Measurements from ENCODE around the gene GPC4. TPM values are rescaled to one million over a fixed set of nuclear protein-coding genes. Genes with fewer than 3 reads are reported as not detected.
A peak's percentile ranks its signal among the peaks of the same experiment; 100 is the strongest.

GPC4 gene
- total RNA-seq, 1 donor from 2014 or later = 64.6 TPM

DNA sequence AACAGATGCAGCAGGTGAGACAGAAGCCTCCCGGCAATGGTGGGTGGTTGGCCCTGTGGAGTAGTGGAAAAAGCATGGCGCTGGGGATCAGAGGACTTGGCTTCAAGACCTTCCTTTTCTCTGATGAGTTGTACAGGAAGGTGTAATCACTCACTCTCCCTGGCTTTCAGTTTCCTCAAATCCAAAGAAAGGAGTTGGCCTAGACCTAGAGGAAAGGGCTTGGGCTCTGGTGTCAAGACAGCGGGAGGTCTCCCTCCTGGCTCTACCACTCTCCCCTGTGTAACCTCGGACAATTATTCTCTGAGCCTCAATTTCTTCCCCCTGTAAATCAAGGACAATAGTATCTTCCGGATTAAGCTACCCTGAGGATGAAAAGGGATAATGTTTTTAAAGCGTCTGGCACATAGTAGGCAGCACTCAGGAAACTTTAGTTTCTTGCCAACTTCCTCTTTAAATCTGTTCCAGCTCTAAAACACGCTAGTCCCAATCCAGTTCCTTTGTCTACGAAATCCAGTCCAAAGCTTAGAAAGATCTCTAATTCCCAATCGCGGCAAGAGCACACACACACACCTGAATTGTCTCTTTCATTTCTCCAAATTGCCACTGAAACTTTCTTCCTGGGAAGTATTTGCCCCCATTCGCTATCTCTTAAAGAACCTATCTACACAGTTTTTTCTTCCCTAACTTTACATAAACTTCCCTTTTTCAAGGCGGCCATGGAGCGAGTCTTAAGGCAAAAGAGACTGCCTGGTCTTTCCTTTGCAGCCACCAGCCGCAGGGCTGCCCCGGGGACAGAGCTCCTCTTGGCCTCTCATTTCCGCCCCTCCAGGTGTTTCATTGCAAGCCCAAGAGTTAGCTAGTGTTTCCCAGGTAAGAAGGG lies 29.9 kb upstream of the GPC4 start:
- H3K4me1 Mint-ChIP-seq (ENCODE audit: low read depth) = peaks cover 28% of the 10 kb centered on the region

GRCh38 chrX:133444196-133444595 lies 28.9 kb upstream of the GPC4 start:
- DNase-seq (ENCODE audit: low spot score) = no peak
- no peak overlapping the region for H3K4me3 Mint-ChIP-seq (ENCODE audit: unreplicated experiment)

More for the DNA sequence above, 29.9 kb upstream of the GPC4 start:
- Mint-ChIP-seq H3K27me3 (ENCODE audit: low read depth) (no peaks in the 10 kb centered on the region), H3K27ac (ENCODE audit: unreplicated experiment) (no peak overlapping the region), H3K9me3 (ENCODE audit: low read depth) (no peaks in the 10 kb centered on the region), H3K36me3 (ENCODE audit: low read depth) (no peaks in the 10 kb centered on the region), H3K4me3 (ENCODE audit: unreplicated experiment) (peak overlapping the region; percentile 72)
- TF ChIP-seq, protein P1, sequence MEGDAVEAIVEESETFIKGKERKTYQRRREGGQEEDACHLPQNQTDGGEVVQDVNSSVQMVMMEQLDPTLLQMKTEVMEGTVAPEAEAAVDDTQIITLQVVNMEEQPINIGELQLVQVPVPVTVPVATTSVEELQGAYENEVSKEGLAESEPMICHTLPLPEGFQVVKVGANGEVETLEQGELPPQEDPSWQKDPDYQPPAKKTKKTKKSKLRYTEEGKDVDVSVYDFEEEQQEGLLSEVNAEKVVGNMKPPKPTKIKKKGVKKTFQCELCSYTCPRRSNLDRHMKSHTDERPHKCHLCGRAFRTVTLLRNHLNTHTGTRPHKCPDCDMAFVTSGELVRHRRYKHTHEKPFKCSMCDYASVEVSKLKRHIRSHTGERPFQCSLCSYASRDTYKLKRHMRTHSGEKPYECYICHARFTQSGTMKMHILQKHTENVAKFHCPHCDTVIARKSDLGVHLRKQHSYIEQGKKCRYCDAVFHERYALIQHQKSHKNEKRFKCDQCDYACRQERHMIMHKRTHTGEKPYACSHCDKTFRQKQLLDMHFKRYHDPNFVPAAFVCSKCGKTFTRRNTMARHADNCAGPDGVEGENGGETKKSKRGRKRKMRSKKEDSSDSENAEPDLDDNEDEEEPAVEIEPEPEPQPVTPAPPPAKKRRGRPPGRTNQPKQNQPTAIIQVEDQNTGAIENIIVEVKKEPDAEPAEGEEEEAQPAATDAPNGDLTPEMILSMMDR (IDR thresholded peaks at IDR 0.05) = no peak
- no peak for DNase-seq (ENCODE audit: low spot score)

DNA sequence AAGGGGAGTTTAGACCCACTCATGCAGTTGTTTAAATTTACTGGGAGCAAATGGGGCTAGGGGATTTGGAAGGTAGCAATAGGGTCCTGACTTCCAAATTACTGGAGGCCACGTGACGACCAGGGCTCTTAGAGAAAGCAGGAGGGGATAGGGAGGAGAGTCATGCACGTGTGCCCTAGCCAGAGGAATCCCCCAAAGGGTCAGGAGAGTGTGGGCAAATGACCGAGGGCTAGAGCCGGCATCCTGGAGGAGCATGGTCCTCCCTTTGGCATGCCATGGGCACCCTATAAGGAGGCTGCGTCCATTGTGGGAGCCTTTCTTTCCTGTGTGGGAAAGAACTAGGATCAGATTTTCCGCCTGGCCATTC lies 25.5 kb upstream of the GPC4 start:
- Mint-ChIP-seq H3K27me3 (ENCODE audit: low read depth) (no peaks in the 10 kb centered on the region), H3K9me3 (ENCODE audit: low read depth) (no peaks in the 10 kb centered on the region), H3K36me3 (ENCODE audit: low read depth) (no peaks in the 10 kb centered on the region), H3K4me1 (ENCODE audit: low read depth) (peaks cover 18% of the 10 kb centered on the region), H3K4me3 (ENCODE audit: unreplicated experiment) (no peak overlapping the region), H3K27ac (ENCODE audit: unreplicated experiment) (no peak overlapping the region)
- TF ChIP-seq, protein P1 (IDR thresholded peaks at IDR 0.05) = no peak
- no peak for DNase-seq (ENCODE audit: low spot score)

More at GRCh38 chrX:133444196-133444595, 28.9 kb upstream of the GPC4 start:
- Mint-ChIP-seq H3K27me3 (ENCODE audit: low read depth) (no peaks in the 10 kb centered on the region), H3K27ac (ENCODE audit: unreplicated experiment) (peak overlapping the region; percentile 82), H3K36me3 (ENCODE audit: low read depth) (no peaks in the 10 kb centered on the region), H3K4me1 (ENCODE audit: low read depth) (peaks cover 28% of the 10 kb centered on the region), H3K9me3 (ENCODE audit: low read depth) (no peaks in the 10 kb centered on the region)
- TF ChIP-seq, protein P1 (IDR thresholded peaks at IDR 0.05) = no peak

GRCh38 chrX:133440081-133440796 lies 24.9 kb upstream of the GPC4 start:
- Mint-ChIP-seq H3K9me3 (ENCODE audit: low read depth) (no peaks in the 10 kb centered on the region), H3K27ac (ENCODE audit: unreplicated experiment) (no peak overlapping the region), H3K27me3 (ENCODE audit: low read depth) (no peaks in the 10 kb centered on the region), H3K4me3 (ENCODE audit: unreplicated experiment) (no peak overlapping the region), H3K36me3 (ENCODE audit: low read depth) (no peaks in the 10 kb centered on the region), H3K4me1 (ENCODE audit: low read depth) (peaks cover 13% of the 10 kb centered on the region)
- TF ChIP-seq, protein P1 (IDR thresholded peaks at IDR 0.05) = no peak
- no peak for DNase-seq (ENCODE audit: low spot score)

- no peak overlapping the region for H3K27ac Mint-ChIP-seq (ENCODE audit: unreplicated experiment)
- H3K9me3 Mint-ChIP-seq (ENCODE audit: low read depth) = no peaks in the 10 kb centered on the region
- H3K27me3 Mint-ChIP-seq (ENCODE audit: low read depth) = no peaks in the 10 kb centered on the region
- no peaks in the 10 kb centered on the region for H3K4me1 Mint-ChIP-seq (ENCODE audit: low read depth)
- H3K36me3 Mint-ChIP-seq (ENCODE audit: low read depth) = no peaks in the 10 kb centered on the region
- no peak overlapping the region for H3K4me3 Mint-ChIP-seq (ENCODE audit: unreplicated experiment)
- TF ChIP-seq, protein P1 (IDR thresholded peaks at IDR 0.05) = no peak
- no peak for DNase-seq (ENCODE audit: low spot score)
Measured at GRCh38 chrX:133437766-133438165, 22.5 kb upstream of the GPC4 start.

All from chondrocyte (in vitro differentiated cells).